HG03060 (cell line): Measurements from ENCODE around the gene UNC5B.

ENCODE experiments used
- ATAC-seq: cut with Tn5 transposase; IDR thresholded peaks from one replicate; pipeline ENCODE4 v1.9.1; 2021; ENCODE audit warnings: low read depth, moderate number of reproducible peaks; ENCODE audit not compliant: unreplicated experiment

UNC5B gene

GRCh38 chr10:71251319-71251718, 38.9 kb downstream of the UNC5B start:
- ATAC-seq: no peak

- ATAC-seq: no peak
Measured at GRCh38 chr10:71252220-71252619, 39.9 kb downstream of the UNC5B start.

- no peak for ATAC-seq
Measured at GRCh38 chr10:71253981-71254818, 41.8 kb downstream of the UNC5B start.

GRCh38 chr10:71254834-71255549, 42.6 kb downstream of the UNC5B start:
- ATAC-seq: no peak

- no peak for ATAC-seq
Measured at GRCh38 chr10:71255550-71255807, 43.1 kb downstream of the UNC5B start.

GRCh38 chr10:71255808-71256660, 43.7 kb downstream of the UNC5B start:
- ATAC-seq: no peak

GRCh38 chr10:71256661-71257318, 44.4 kb downstream of the UNC5B start:
- no peak for ATAC-seq

- ATAC-seq: no peak
Measured at GRCh38 chr10:71257319-71257997, 45.1 kb downstream of the UNC5B start.

- no peak for ATAC-seq
Measured at GRCh38 chr10:71258046-71258445, 45.7 kb downstream of the UNC5B start.

- no peak for ATAC-seq
Measured at GRCh38 chr10:71258446-71259145, 46.2 kb downstream of the UNC5B start.

GRCh38 chr10:71259282-71259681, 46.9 kb downstream of the UNC5B start:
- no peak for ATAC-seq

- ATAC-seq: no peak
Measured at GRCh38 chr10:71259815-71260501, 47.6 kb downstream of the UNC5B start.

GRCh38 chr10:71260622-71261325, 48.4 kb downstream of the UNC5B start:
- no peak for ATAC-seq

- ATAC-seq: no peak
Measured at GRCh38 chr10:71262027-71262426, 49.7 kb downstream of the UNC5B start.

GRCh38 chr10:71262817-71263216, 50.4 kb downstream of the UNC5B start:
- ATAC-seq: no peak

GRCh38 chr10:71263376-71263775, 51.0 kb downstream of the UNC5B start:
- ATAC-seq: no peak

- no peak for ATAC-seq
Measured at GRCh38 chr10:71264345-71265200, 52.2 kb downstream of the UNC5B start.

GRCh38 chr10:71265201-71265575, 52.8 kb downstream of the UNC5B start:
- no peak for ATAC-seq
